Heart left ventricle (tissue), 16 donors: ENCODE results near the gene OTUD1. TPM values are rescaled to one million over a fixed set of nuclear protein-coding genes. Genes with fewer than 3 reads are reported as not detected.

Experiments used
- ATAC-seq, 4 donors: fragments of 200-7000 bp; cut with Tn5 transposase; one replicate each; pipeline ENCODE4 v1.9.1; 2020 to 2022; ENCODE audit warnings: moderate library complexity in 4 of 4, mild to moderate bottlenecking in 3 of 4, moderate number of reproducible peaks in 1 of 4
- DNase-seq, 5 donors: peaks; one replicate each; pipeline ENCODE4 v3.0.0-alpha.2; 2020
- H3K27ac ChIP-seq, 12 donors: fragments of 200-600 bp; sonication (generic) in 4 of 12; one replicate each; pipeline versions ENCODE4 v1.5.0 to v1.8.0; 2016 to 2022; ENCODE audit warnings: mild to moderate bottlenecking in 2 of 12
- H3K27me3 ChIP-seq, 9 donors: fragments of 200-600 bp; sonication (generic) in 2 of 9; one replicate each; pipeline versions ENCODE4 v1.5.1 to v1.8.0; 2016 to 2022; ENCODE audit warnings: mild to moderate bottlenecking in 3 of 9
- H3K36me3 ChIP-seq, 9 donors: fragments of 200-600 bp; sonication (generic) in 2 of 9; one replicate each; pipeline versions ENCODE4 v1.5.0 to v1.8.0; 2018 to 2022; ENCODE audit warnings: mild to moderate bottlenecking in 2 of 9
- H3K4me1 ChIP-seq, 12 donors: fragments of 200-600 bp; sonication (generic) in 4 of 12; one replicate each; pipeline versions ENCODE4 v1.5.0 to v1.8.0; 2016 to 2022; ENCODE audit warnings: mild to moderate bottlenecking in 3 of 12
- H3K4me3 ChIP-seq, 12 donors: fragments of 200-600 bp; sonication (generic) in 4 of 12; one replicate each; pipeline versions ENCODE4 v1.5.0 to v1.8.0; 2017 to 2022; ENCODE audit warnings: mild to moderate bottlenecking in 9 of 12, moderate library complexity in 4 of 12
- H3K9me3 ChIP-seq, 12 donors: fragments of 200-600 bp; sonication (generic) in 4 of 12; one replicate each; pipeline versions ENCODE4 v1.5.0 to v1.8.0; 2016 to 2022; ENCODE audit warnings: mild to moderate bottlenecking in 1 of 12
- POLR2A ChIP-seq, 2 donors: fragments of 450-650 bp; IDR thresholded peaks; one replicate each; pipeline ENCODE4 v1.6.1; 2017; ENCODE audit warnings: antibody characterized with exemption in 2 of 2, mild to moderate bottlenecking in 2 of 2, moderate library complexity in 2 of 2
- WGBS, 4 donors: extraction: QIAGEN DNeasy Blood & Tissue Kit in 2 of 4; methylation state at CpG; one replicate each; pipeline versions ENCODE4 v1.1.5 to v1.1.7; 2013 to 2018; 5-methylcytosine and 5-hydroxymethylcytosine counted together
- intact Hi-C, 10 donors: fragments of 100-400 bp; cut with DNase I; formaldehyde crosslinking; loops; one replicate each; pipeline versions ENCODE4 v1.11.1 to v1.14.2; 2022
- polyA plus RNA-seq, 2 donors: library from polyadenylated mRNA; stranded (reverse); fragments of 200-250 nt; gene quantifications; one replicate each; pipeline ENCODE4 v1.2.3, GENCODE V29; 2013
- total RNA-seq, 9 donors: library from RNA; depleted of rRNA in 2 of 9; stranded (reverse); fragments of >200 nt in 2 of 9; fragmentation: NEBNext Ultra II Directional in 3 of 9; extraction: Animal tissue kit (Norgen Biotek cat#: 25700) in 3 of 9; gene quantifications; one replicate each; pipeline versions ENCODE4 v1.1.0 to v1.2.4, GENCODE V29; 2016 to 2023
- TF ChIP-seq, protein P1 (sequence below), 12 donors: fragments of 200-600 bp; sonication (generic) in 4 of 12; IDR thresholded peaks; one replicate each; pipeline versions ENCODE4 v1.5.0 to v1.8.0; 2018 to 2022; ENCODE audit warnings: antibody characterized with exemption in 12 of 12, mild to moderate bottlenecking in 5 of 12
- donor health status: ischemic (EF 13 %, LVEDD 7.1; RV severe dilation, severe dysfunction).
- donor health status: healthy with polysubstance abuse.
- donor health status: DM: no; HTN: yes; CAD: no.
- donor health status: DM: no; HTN: no; CAD: no.
- donor health status: ischemic (EF 25% LVEDD 6.9; RV normal size, moderate dysfunction).
- donor health status: ischemic (EF 25% LVEDD 5.7; RV mildly dilated, moderate dysfunction).
- donor health status: healthy.
- donor health status: DM: yes; HTN: yes; CAD: no.
- donor health status: ischemic (EF 35%, LVEDD 5.7; RV mildly dilated, moderate dysfunction).
- donor health status: nonischemic (EF 11% LVEDD 7.7; RV severe dilation, severe dysfunction).
- donor health status: DM: yes; HTN: yes; CAD: no.
- donor health status: PGD.
- donor health status: ischemic (EF 29% LVEDD 5.4; RV normal size, mild dysfunction).
- donor health status: nonischemic (EF 23%, LVEDD 6.1; RV moderate dilation, normal function).

OTUD1 gene
- total and polyA plus RNA-seq, 11 donors, result 8.7 to 60.9 (median 19.7) TPM

DNA sequence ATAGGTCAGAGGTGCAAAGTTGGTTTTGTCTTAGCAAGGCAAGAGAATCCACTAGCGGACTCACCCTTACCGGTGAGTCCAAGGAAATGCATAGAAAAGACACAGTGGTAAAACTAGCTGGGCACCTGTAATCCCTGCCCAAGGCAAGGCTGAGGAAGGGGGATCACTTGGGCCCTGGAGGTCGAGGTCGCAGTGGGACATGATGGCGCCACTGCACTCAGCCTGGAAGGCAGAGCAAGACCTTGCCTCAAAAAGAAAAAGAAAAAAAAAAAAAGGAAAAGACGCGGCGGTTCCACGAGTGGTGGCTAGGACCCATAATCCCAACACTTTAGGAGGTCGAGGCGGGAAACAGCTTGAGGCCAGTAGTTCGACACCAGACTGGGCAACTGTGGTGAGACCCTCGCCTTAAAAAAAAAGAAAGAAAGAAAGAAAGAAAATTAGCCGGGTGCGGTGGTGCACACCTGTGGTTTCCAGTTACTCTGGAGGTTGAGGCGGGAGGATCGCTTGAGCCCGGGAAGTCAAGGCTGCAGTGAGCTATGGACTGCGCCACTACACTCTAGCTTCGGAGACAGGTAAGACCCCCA lies 820 bp upstream of the OTUD1 start:
- Histone ChIP-seq H3K4me3 (peak overlapping the region in 11 of 12 donors; percentile 37 to 95 (median 89)), H3K36me3 (peaks cover 0 to 9% (median 1%) of the 10 kb centered on the region in 9 donors), H3K9me3 (no peaks in the 10 kb centered on the region), H3K27ac (peak overlapping the region in 11 of 12 donors; percentile 79 to 99 (median 95)), H3K4me1 (peaks cover 2 to 36% (median 16%) of the 10 kb centered on the region in 12 donors), H3K27me3 (no peaks in the 10 kb centered on the region)
- ATAC-seq (peak in 1 of 4 donors; percentile 1), DNase-seq (no peak)
- 93 to 96% (median 95%) methylated on average over 20 of the region's 20 CpGs for WGBS, 4 donors
- TF ChIP-seq, protein P1, sequence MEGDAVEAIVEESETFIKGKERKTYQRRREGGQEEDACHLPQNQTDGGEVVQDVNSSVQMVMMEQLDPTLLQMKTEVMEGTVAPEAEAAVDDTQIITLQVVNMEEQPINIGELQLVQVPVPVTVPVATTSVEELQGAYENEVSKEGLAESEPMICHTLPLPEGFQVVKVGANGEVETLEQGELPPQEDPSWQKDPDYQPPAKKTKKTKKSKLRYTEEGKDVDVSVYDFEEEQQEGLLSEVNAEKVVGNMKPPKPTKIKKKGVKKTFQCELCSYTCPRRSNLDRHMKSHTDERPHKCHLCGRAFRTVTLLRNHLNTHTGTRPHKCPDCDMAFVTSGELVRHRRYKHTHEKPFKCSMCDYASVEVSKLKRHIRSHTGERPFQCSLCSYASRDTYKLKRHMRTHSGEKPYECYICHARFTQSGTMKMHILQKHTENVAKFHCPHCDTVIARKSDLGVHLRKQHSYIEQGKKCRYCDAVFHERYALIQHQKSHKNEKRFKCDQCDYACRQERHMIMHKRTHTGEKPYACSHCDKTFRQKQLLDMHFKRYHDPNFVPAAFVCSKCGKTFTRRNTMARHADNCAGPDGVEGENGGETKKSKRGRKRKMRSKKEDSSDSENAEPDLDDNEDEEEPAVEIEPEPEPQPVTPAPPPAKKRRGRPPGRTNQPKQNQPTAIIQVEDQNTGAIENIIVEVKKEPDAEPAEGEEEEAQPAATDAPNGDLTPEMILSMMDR (IDR thresholded peaks at IDR 0.05), result no peak
- TF ChIP-seq POLR2A (IDR thresholded peaks at IDR 0.05), result no peak
- intact Hi-C loops, result loop anchor here in 5 of 10 donors (2.0 to 10.0 kb wide), 4 partner anchors 35 to 93 kb away; partner anchors contain the start of gene C10orf67 (in 4 of the 5)

DNA sequence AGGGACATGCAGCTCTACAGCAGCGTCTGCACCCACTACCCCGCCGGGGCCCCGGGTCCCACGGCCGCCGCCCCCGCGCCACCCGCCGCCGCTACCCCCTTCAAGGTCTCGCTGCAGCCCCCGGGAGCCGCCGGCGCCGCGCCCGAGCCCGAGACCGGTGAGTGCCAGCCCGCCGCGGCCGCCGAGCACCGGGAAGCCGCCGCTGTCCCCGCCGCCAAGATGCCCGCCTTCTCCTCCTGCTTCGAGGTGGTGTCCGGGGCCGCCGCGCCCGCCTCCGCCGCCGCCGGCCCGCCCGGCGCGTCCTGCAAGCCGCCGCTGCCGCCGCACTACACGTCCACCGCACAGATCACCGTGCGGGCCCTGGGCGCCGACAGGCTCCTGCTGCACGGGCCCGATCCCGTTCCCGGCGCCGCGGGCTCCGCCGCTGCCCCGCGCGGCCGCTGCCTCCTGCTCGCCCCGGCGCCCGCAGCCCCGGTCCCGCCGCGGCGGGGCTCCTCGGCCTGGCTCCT lies 631 bp downstream of the OTUD1 start:
- H3K36me3 ChIP-seq, result peaks cover 0 to 23% (median 9%) of the 10 kb centered on the region in 9 donors
- H3K4me1 ChIP-seq, result peaks cover 4 to 38% (median 26%) of the 10 kb centered on the region in 12 donors
- no peak for ATAC-seq
- H3K27me3 ChIP-seq, result no peaks in the 10 kb centered on the region
- peak in 1 of 5 donors; percentile 37 for DNase-seq
- no peaks in the 10 kb centered on the region for H3K9me3 ChIP-seq
- intact Hi-C loops, result loop anchor here in 5 of 10 donors (2.0 to 10.0 kb wide), 4 partner anchors 37 to 95 kb away; partner anchors contain the start of gene C10orf67 (in 4 of the 5)
- peak overlapping the region; percentile 73 to 95 (median 88) for H3K4me3 ChIP-seq
- H3K27ac ChIP-seq, result peak overlapping the region; percentile 90 to 99 (median 96)
- 0 to 1% (median 0%) methylated on average over 8 to 80 of the region's 80 CpGs; no CpG with 5 or more reads in 1 of the 4 donors for WGBS, 4 donors
- peak in 1 of 2 donors; percentile 40 for TF ChIP-seq POLR2A (IDR thresholded peaks at IDR 0.05)
- TF ChIP-seq, protein P1 (IDR thresholded peaks at IDR 0.05), result no peak

DNA sequence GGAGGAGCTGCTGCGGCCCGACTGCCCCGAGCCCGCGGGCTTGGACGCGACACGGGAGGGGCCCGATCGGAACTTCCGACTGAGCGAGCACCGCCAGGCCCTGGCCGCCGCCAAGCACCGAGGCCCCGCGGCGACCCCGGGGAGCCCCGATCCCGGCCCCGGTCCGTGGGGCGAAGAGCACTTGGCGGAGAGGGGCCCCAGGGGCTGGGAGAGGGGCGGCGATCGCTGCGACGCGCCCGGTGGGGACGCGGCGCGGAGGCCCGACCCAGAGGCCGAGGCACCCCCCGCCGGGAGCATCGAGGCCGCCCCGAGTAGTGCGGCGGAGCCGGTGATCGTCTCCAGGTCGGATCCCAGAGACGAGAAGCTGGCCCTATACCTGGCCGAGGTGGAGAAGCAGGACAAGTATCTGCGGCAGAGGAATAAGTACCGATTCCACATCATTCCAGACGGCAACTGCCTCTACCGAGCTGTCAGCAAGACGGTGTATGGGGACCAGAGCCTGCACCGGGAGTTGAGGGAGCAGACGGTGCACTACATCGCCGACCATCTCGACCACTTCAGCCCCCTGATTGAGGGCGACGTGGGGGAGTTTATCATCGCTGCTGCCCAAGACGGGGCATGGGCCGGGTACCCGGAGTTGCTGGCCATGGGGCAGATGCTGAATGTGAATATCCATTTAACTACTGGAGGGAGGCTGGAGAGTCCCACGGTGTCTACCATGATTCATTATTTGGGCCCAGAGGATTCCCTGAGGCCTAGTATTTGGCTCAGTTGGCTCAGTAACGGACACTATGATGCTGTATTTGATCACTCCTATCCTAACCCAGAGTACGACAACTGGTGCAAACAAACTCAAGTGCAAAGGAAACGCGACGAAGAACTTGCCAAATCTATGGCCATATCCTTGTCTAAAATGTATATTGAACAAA lies 1.4 kb downstream of the OTUD1 start:
- ATAC-seq (peak in 2 of 4 donors; percentile 3 to 12), DNase-seq (peak; percentile 28 to 69 (median 40))
- peaks cover 0 to 30% (median 9%) of the 10 kb centered on the region in 9 donors for H3K36me3 ChIP-seq
- H3K9me3 ChIP-seq, result no peaks in the 10 kb centered on the region
- 0 to 2% (median 1%) methylated on average over 12 to 73 of the region's 73 CpGs for WGBS, 4 donors
- peak overlapping the region; percentile 73 to 95 (median 88) for H3K4me3 ChIP-seq
- intact Hi-C loops, result loop anchor here in 6 of 10 donors (2.0 to 10.0 kb wide), 6 partner anchors 37 to 1195 kb away; partner anchors contain the start of gene C10orf67 (in 6 of the 6)
- no peaks in the 10 kb centered on the region for H3K27me3 ChIP-seq
- TF ChIP-seq, protein P1 (IDR thresholded peaks at IDR 0.05), result no peak
- TF ChIP-seq POLR2A (IDR thresholded peaks at IDR 0.05), result no peak
- peak overlapping the region; percentile 90 to 99 (median 96) for H3K27ac ChIP-seq
- peaks cover 4 to 40% (median 29%) of the 10 kb centered on the region in 12 donors for H3K4me1 ChIP-seq
